Anterior cingulate cortex (tissue), 58 donors: ENCODE measurements around the gene EFL1.

Experiments used
- DNase-seq, 58 donors: peaks; one replicate each; lab custom pipeline; 2025; lab: John Stamatoyannopoulos, UW

The EFL1 gene

DNA sequence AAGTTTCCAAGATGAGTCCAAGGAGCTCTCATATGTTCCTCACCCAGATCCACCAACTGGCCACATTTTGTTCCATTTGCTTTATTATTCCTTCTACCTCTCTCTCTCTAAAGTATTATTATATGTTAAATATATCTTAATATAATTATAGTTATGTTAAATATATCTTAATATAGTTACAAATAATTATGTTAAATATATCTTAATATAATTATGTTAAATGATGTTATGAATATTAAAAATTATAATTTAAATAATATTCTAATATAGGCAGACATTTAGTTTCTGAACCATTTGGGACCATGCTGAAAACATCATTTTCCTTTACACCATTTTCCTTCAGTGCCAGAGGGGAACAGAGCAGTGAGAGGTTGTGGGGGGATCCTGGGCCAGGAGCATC, 166.7 kb downstream of the EFL1 start:
- no peak for DNase-seq

GRCh38 chr15:82093774-82094211, 168.7 kb downstream of the EFL1 start:
- no peak for DNase-seq

- DNase-seq = no peak
Observed at GRCh38 chr15:82093325-82093724, 169.2 kb downstream of the EFL1 start.

- DNase-seq = no peak
Observed at GRCh38 chr15:82091636-82092140, 170.8 kb downstream of the EFL1 start.

DNA sequence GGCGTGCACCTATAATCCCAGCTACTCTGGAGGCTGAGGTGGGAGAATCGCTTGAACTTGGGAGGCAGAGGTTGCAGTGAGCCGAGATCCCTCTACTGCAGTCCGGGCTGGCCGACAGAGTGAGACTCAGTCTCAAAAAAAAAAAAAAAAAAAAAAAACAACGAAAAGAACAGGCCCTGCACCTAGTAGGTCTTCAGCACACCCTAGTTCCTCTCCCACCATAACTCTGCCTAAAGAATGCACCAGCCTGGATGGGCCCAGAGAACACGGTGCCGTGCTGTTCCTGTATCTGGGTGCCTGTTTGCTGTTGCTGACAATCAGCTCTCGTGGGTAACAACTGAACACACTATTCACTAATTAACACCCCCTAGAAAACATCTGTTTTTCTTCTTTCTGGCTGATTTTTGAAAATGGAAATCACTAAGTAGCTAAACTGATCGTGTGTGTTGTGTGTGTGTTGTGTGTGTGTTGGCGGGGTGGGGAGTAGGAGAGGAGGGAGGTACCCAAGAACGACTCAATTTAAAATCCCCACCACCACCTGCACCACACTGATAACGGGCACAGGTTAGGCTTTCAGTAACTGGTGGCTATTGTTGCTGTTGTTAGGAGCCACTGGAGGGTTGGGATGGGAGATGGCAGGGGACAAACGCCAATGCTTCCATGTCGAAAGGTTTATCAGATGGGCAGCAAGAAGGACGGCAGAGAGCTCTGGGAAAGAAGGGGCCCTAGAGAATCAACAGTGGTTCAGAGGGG, 176.1 kb downstream of the EFL1 start:
- no peak for DNase-seq

DNA sequence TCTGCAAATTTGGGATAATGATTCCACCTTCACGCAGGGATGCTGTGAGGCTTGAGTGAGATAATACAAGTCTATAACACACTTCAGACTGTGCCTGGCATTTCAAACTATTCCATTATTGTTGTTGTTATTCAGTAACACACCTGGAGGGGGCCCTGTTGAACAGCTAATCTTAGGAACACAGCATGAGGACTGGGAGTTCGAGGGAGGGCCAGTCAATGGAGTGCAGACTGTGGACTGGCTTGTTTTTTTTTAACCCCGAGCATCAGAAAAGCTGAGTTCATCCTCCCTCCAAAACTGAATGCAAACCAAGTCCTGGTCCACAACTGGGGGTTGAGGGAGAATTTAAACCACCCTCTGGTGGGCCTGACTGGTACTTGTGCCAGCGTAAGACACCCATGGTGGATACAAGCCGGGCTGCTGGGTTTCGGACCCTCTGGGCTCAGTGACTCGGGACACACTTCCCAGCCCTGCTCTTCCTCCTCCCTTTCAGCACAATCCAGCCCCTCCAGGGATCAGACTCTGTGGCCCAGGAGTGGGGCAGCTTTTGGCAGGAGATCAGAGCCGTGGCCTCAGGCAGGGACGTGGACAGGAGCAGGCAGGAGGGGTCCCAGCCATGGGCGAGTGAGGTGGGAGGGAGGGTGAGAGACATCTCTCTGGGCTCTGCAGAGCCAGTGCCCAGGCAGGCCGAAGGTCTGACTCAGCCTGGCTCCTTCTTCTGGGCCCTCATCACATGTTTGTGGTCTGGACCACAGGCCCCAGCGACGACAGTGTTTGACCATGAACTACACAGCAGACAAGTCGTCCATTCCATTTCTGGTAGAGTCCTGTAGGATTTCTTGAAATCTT, 180.4 kb downstream of the EFL1 start:
- DNase-seq = no peak

DNA sequence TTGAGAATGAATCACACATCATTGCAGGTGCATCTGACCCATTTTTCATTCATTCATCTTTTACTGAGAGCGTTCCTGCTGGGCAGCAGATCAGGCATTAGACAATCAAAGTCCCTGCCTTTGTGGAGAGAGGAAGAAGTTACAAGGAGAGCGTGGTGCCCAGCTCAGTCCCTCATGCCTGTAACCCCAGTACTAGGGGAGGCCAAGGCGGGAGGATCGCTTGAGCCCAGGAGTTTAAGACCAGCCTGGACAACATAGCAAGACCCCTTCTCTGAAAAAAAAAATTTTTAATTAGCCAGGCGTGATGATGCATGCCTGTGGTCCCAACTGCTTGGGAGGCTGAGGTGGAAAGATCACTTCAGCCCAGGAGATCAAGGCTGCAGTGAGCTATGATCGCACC, 181.8 kb downstream of the EFL1 start:
- no peak for DNase-seq
